OCI-LY1 (cell line): ENCODE data around the gene RABIF.

Experiments used
- H2AFZ ChIP-seq: fragments of 200-600 bp; sonication (generic), shearing (Covaris generic); 2 replicates; pipeline ENCODE4 v1.6.0; 2014; ENCODE audit warnings: antibody characterized with exemption, mild to moderate bottlenecking, low read length
- H3F3A ChIP-seq: fragments of 200-600 bp; sonication (generic), shearing (Covaris generic); 2 replicates; pipeline ENCODE4 v1.6.0; 2014; ENCODE audit warnings: mild to moderate bottlenecking, antibody characterized with exemption, low read length, moderate library complexity; ENCODE audit not compliant: insufficient read depth
- H3K27ac ChIP-seq: fragments of 200-600 bp; sonication (generic); 2 replicates; pipeline ENCODE4 v1.5.1; 2014; ENCODE audit warnings: low read length, mixed run types, mild to moderate bottlenecking, low read depth; ENCODE audit not compliant: poor library complexity, severe bottlenecking
- H3K27me3 ChIP-seq: fragments of 200-600 bp; sonication (generic); 2 replicates; pipeline ENCODE4 v1.6.0; 2014; ENCODE audit warnings: antibody characterized with exemption, mild to moderate bottlenecking, low read length, moderate library complexity; ENCODE audit not compliant: insufficient read depth
- H3K36me3 ChIP-seq: fragments of 200-600 bp; sonication (generic); 2 replicates; pipeline ENCODE4 v1.6.1; 2014; ENCODE audit warnings: mild to moderate bottlenecking, antibody characterized with exemption, low read length, moderate library complexity, mixed read lengths; ENCODE audit not compliant: insufficient read depth
- H3K4me1 ChIP-seq: fragments of 200-600 bp; sonication (generic); 2 replicates; pipeline ENCODE4 v1.5.1; 2014; ENCODE audit warnings: mild to moderate bottlenecking, low read length, moderate library complexity; ENCODE audit not compliant: insufficient read depth, severe bottlenecking
- H3K4me2 ChIP-seq: fragments of 200-600 bp; sonication (generic), shearing (Covaris generic); 2 replicates; pipeline ENCODE4 v1.6.1; 2014; ENCODE audit warnings: low read length
- H3K4me3 ChIP-seq: fragments of 200-600 bp; sonication (generic); 2 replicates; pipeline ENCODE4 v1.5.1; 2014; ENCODE audit warnings: low read length, low read depth, mild to moderate bottlenecking, mixed read lengths; ENCODE audit not compliant: poor library complexity, severe bottlenecking
- H3K79me2 ChIP-seq: fragments of 200-600 bp; shearing (Covaris generic); 2 replicates; pipeline ENCODE4 v1.6.1; 2016; ENCODE audit warnings: mixed run types, low read length, mixed read lengths; ENCODE audit not compliant: insufficient read depth
- H3K9ac ChIP-seq: fragments of 200-600 bp; sonication (generic), shearing (Covaris generic); 2 replicates; pipeline ENCODE4 v1.6.1; 2014; ENCODE audit warnings: mild to moderate bottlenecking, low read length, mixed read lengths
- H3K9me2 ChIP-seq: fragments of 200-600 bp; sonication (generic), shearing (Covaris generic); 2 replicates; pipeline ENCODE4 v1.6.1; 2014; ENCODE audit warnings: low read depth, mild to moderate bottlenecking, low read length, mixed read lengths
- H3K9me3 ChIP-seq: fragments of 200-600 bp; shearing (Covaris generic); 2 replicates; pipeline ENCODE4 v1.6.1; 2014; ENCODE audit warnings: low read length, mixed read lengths
- H4K20me1 ChIP-seq: fragments of 200-600 bp; sonication (generic), shearing (Covaris generic); 2 replicates; pipeline ENCODE4 v1.6.0; 2016; ENCODE audit warnings: mild to moderate bottlenecking, low read length; ENCODE audit not compliant: insufficient read depth
- CTCF ChIP-seq: fragments of 200-600 bp; sonication (generic), shearing (Covaris generic); IDR thresholded peaks from 2 replicates; pipeline ENCODE4 v1.5.1; 2017; ENCODE audit warnings: mild to moderate bottlenecking, antibody characterized with exemption, low read length, moderate library complexity, mixed read lengths
- EZH2 ChIP-seq: fragments of 200-600 bp; sonication (generic), shearing (Covaris generic); IDR thresholded peaks from 2 replicates; pipeline ENCODE4 v1.8.0; 2017; ENCODE audit warnings: borderline replicate concordance, mixed run types, mild to moderate bottlenecking, antibody characterized with exemption, low read length, moderate library complexity, mixed read lengths

RABIF gene

DNA sequence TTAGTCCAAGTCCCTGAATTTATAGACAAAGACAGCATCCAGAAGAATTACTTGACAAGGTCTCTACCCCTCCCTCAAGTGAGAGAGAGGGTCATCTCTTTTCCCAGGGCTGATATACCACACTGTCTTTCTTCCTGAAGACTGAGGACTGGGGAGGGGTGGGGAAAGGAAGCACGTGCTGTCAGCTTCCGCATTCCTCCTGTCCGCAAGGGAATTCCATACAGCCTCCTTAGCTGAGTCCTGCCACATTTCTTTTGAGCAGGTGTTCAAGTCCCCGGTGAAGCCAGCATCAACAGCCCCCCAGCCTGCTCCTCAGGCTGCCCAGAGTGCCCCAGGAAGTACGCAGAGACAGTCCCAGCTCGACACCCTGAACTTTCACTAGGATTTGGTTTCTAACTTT is 44.0 kb downstream of the RABIF start:
- H3K4me3 ChIP-seq = no peak overlapping the region
- H3K4me2 ChIP-seq = no peak overlapping the region
- no peaks in the 10 kb centered on the region for H4K20me1 ChIP-seq
- no peaks in the 10 kb centered on the region for H3K9me3 ChIP-seq
- H3K4me1 ChIP-seq = no peaks in the 10 kb centered on the region
- no peak overlapping the region for H3K9ac ChIP-seq
- TF ChIP-seq EZH2 (no peak), CTCF (no peak)
- no peaks in the 10 kb centered on the region for H3K9me2 ChIP-seq
- H3K27ac ChIP-seq = no peak overlapping the region
- no peaks in the 10 kb centered on the region for H3K36me3 ChIP-seq
- H3F3A ChIP-seq = no peaks in the 10 kb centered on the region
- H3K79me2 ChIP-seq = no peaks in the 10 kb centered on the region
- H2AFZ ChIP-seq = no peak overlapping the region
- peaks cover 11% of the 10 kb centered on the region for H3K27me3 ChIP-seq

GRCh38 chr1:202844259-202844658 is 44.7 kb downstream of the RABIF start:
- Histone ChIP-seq H3K27me3 (peaks cover 11% of the 10 kb centered on the region), H3K9me3 (no peaks in the 10 kb centered on the region), H3K27ac (no peak overlapping the region), H3K9ac (no peak overlapping the region), H2AFZ (no peak overlapping the region), H3K9me2 (no peaks in the 10 kb centered on the region), H3F3A (no peaks in the 10 kb centered on the region), H4K20me1 (no peaks in the 10 kb centered on the region), H3K36me3 (no peaks in the 10 kb centered on the region), H3K4me2 (no peak overlapping the region), H3K79me2 (no peaks in the 10 kb centered on the region), H3K4me3 (no peak overlapping the region), H3K4me1 (no peaks in the 10 kb centered on the region)
- TF ChIP-seq CTCF = no peak
- no peak for TF ChIP-seq EZH2

- no peaks in the 10 kb centered on the region for H3F3A ChIP-seq
- no peak overlapping the region for H3K4me3 ChIP-seq
- H2AFZ ChIP-seq = no peak overlapping the region
- H3K4me2 ChIP-seq = no peak overlapping the region
- no peaks in the 10 kb centered on the region for H3K9me2 ChIP-seq
- H4K20me1 ChIP-seq = no peaks in the 10 kb centered on the region
- H3K9ac ChIP-seq = no peak overlapping the region
- peaks cover 6% of the 10 kb centered on the region; the same call in 1 of the 2 replicates for H3K27me3 ChIP-seq
- H3K4me1 ChIP-seq = no peaks in the 10 kb centered on the region
- H3K79me2 ChIP-seq = no peaks in the 10 kb centered on the region
- TF ChIP-seq EZH2 (no peak), CTCF (no peak)
- H3K27ac ChIP-seq = no peak overlapping the region
- H3K9me3 ChIP-seq = no peaks in the 10 kb centered on the region
- no peaks in the 10 kb centered on the region for H3K36me3 ChIP-seq
These were observed 45.9 kb downstream of the RABIF start for GRCh38 chr1:202843081-202843480.
